Fibroblast of peridontal ligament (primary cell): ENCODE measurements around the gene MBOAT7.
A peak's percentile ranks its signal among the peaks of the same experiment; 100 is the strongest.
"Not testable (repeated sequence)": the region's sequence is repeated elsewhere in the genome, so short reads cannot be mapped to it uniquely, and the experiment has no call there.

ENCODE experiments used
- DNase-seq: peaks from one replicate; pipeline ENCODE4 v3.0.0-alpha.2; 2010; ENCODE audit errors: extremely low read depth

MBOAT7 gene

DNA sequence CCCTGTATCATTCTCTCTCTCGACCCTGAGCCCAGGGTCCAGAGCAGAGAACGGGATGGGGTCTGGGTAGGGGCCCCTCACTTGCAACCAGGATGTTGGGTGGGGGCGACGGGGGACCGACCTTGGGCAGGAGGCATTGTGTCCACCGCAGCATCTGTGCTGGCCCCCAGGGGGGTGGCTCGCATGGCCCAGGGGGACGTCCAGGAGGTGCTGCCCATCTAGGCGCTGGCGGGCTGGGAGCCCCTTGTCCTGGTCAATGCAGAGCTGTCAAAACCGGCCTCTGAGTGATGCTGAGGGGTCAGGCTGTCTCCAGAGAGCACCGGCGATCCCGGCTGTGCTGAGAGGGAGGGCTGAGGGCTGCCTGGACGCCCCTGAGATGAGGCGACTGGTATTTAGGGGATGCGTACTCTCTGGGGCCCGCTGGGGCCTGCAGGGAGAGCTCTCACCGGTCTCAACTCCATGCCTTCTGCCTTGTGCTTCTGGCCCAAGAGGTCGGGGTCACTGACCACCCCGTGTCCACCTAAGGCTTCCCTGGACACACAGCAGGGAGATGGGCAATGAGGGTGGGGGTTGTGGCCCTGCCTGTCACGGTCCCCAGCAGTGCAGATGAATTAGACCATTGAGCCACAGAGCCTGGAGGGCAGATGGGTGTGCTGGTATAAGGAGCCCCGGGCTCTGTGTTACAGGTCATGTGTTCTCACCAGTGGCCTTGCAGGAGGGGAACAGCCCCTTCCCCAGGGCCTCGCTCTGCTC is 19.9 kb upstream of the MBOAT7 start:
- no peak for DNase-seq

DNA sequence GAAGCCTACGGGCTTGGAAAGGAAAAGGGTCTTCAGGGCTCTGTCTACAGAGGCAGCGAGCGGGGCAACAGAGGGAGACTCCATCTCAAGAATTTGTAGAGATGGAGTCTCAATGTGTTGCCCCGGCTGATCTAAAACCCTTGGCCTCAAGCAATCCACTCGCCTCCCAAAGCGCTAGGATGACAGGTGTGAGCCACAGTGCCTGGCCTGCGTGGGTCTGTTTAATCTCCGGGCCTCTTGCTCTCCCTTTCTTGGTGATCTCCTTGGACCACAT is 19.3 kb upstream of the MBOAT7 start:
- DNase-seq, result no peak

DNA sequence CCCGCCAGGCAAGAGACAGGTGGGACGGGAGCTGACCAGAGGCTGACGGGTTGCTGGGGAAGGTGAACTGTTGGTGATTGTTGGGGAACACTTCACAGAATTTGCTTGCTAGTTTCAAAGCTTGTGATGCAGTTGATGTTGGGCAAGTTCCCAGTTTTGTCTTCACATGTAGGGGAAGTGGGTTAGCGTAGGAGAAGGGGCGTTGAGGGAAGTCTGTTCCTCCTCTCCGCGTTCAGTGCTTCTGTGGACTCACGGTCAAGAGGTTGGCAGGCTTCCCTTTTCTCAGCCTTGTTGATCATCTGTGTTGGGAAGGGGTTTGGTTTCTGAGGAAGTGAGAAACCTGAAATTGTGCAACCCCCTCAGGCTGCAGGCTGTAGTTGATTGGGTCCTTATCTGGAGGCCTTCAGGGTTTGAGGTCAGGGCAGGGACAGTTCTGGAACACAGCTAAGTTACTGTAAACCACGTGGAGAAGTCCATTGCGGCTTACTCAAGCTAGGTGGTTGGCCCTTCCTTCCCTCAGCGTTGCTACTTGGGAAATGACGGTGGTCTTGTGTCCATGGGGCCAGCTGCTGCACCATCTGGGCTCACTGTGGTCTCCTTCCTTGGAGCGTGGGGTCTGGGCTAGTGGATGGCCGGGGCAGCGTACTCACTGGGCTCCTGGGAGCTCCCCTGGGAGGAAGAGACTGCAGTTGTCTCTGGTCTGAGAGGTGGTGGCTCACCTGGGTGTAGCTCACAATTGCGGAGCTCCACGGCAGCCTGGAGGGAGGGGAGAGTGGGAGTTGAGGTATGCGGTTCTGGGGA is 18.8 kb upstream of the MBOAT7 start:
- peak; percentile 78 for DNase-seq

DNA sequence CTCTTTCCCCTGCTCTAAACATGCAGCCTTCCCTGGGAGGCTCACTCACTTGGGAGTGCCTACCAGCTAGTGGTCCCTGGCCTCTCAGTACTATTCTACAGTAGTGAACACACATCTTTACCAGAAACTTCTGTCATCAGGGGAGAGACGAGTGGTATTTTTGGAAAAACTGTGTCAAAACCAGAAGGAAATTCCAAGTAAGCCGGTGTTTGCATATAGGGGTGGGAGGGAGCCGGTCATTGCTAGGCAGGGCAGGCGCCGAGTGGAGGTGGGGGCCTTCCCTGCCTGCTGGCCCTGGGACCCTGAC is 18.2 kb upstream of the MBOAT7 start:
- DNase-seq, result no peak

DNA sequence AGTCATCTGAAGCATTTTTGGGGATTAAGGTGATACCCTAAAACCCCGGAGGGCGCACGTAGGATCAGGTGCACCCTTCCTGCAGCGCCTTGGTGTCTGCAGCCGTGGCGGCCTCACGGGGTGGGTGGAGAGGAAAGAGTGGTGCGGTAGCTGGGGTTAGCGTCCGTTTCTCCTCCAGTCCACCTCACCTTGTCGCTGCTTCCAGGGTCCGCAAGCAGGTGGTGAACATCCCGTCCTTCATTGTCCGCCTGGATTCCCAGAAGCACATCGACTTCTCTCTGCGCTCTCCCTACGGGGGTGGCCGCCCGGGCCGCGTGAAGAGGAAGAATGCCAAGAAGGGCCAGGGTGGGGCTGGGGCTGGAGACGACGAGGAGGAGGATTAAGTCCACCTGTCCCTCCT is 17.8 kb upstream of the MBOAT7 start:
- DNase-seq, result not testable (repeated sequence)

DNA sequence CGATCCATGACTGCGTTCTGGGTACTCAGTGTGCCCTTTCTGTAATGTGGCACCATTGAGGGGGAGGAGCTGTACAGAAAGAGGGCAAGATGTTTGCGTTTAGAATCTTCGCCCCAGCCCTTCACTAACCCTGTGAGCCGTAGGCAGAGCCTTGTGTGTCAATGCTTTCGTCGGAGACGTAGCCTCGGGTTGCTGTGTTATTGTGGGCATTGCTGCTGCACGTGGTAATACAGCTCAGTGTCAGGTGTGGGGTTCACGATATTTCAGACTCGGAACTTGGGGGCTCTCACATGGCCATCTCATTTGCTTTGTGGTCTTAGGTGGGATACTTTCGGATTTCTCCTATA is 17.4 kb upstream of the MBOAT7 start:
- DNase-seq, result no peak

DNA sequence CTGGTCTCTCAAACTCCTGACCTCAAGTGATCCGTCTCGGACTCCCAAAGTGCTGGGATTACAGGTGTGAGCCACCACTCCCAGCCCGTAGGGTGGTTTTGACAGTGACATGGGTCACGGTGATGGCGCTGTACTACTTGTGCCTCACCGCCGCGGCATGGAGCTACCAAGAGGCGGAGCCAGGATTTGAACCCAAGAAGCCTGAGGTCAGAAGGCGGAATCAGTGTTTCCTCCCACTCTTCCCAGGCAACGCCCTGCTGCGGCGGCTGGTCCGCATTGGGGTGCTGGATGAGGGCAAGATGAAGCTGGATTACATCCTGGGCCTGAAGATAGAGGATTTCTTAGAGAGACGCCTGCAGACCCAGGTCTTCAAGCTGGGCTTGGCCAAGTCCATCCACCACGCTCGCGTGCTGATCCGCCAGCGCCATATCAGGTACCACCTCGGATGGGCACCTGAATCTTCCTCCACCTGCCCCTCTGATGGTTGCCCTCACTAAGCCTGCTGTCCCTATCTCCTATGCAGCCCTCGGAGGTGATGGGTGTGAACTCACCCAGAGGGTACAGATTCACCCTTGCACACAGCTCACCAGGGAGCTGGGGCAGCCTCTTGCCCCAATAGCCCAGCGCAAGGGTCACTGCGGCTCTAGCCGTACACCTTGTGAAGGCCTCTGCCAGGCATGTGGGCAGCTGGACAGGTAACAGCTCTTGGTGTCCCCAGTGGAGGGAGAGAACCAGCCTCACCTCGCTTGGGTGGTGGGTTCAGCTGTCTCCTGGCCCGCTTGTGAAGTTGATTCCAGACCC is 16.9 kb upstream of the MBOAT7 start:
- no peak for DNase-seq

DNA sequence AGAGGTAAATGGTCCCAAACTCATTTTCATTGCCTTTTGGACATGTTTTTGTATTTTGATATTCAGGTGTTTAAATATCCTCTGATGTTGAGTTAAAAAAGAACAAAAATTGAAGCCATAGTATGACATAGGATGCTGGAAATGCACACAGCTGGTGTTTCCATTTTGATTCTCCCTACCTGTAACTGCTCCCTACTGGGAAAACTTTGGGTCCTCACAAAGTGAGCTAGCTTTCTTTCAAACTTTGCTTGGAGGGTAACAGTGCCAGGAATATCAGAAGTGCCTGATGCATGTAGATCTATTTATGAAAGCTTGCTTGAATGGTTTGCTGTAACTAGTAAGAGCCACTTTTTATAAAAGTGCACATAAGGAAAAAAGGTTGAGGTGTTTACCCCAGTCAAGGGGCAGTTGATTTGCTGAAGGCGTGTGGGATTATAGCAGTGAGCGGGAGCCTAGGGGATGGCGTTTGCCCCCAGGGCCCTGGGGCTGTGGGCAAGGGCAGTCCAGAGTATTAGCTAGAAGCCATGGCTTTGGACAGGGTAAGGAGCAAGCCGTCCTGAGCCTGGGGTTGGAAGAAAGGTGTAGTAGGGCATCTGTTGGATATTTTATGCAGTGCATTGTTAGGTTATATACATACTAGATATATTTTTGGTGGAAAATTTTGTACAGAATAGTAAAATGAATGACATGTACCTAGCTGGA is 15.5 kb upstream of the MBOAT7 start:
- no peak for DNase-seq

DNA sequence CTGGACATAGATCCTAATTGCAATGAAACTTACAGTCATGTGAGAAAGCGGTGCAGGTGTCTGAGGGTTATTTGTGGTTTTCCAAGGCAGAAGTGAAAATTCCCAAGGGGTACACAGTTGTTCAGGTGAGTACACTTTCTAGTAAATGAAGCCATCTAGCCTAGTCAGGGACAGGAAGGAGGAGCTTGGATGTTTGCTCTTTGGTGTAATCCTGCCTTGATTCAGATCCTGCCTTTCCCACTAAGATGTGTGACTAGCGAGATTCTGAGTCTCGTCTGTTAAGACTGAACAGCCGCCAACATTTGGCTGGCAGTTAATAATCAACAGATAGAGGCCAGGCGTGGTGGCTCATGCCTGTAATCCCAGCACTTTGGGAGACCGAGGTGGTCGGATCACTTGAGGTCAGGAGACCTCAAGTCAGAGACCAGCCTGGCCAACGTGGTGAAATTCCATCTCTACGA is 13.8 kb upstream of the MBOAT7 start:
- no peak for DNase-seq

DNA sequence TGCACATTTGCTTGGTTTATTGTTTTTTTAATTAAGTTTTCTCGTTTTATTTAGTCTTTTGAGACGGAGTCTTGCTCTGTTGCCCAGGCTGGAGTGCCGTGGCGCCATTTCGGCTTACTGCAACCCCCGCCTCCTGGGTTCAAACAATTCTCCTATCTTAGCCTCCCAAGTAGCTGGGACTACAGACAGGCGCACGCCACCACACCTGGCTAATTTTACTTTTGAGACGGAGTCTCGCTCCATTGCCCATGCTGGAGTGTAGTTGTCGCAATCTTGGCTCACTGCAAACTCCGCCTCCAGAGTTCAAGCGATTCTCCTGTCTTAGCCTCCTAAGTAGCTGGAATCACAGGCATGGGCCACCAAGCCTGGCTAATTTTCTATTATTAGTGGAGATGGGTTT is 12.6 kb upstream of the MBOAT7 start:
- DNase-seq, result no peak

DNA sequence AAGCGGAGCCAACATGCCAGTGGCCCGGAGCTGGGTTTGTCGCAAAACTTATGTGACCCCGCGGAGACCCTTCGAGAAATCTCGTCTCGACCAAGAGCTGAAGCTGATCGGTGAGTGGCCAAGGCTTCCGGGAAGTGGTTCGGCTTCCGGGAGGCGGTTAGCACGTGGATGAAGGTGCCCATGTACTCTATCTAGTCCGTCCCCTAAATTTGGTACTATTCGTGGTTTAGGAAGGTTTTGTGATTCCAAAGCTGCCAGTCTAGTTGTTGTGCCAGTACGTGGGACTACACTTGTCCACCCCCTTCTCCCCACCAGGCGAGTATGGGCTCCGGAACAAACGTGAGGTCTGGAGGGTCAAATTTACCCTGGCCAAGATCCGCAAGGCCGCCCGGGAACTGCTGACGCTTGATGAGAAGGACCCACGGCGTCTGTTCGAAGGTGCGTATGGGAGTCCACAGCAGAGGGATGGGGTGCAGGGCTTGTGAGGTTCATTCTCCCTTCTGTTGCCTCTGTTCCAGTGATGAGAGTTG is 11.9 kb upstream of the MBOAT7 start:
- peak; percentile 20 for DNase-seq

DNA sequence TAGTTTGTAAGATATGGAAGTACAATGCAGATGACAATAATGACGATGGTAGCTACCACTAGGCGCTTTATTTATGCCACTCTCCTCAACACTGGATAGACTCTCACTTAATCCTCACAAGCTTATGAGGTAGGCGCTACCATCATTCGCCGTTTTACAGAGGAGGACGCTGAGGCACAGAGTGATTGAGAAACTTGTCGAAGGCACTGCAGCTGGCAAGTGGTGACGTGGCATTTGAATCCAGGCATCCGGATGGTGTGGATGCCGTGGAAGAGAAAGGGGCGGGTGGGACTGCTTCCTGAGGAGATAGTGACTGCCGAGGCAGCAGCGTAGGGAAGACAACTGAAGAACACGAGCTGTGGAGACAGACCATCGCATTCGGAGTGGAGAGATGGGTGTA is 10.0 kb upstream of the MBOAT7 start:
- no peak for DNase-seq

DNA sequence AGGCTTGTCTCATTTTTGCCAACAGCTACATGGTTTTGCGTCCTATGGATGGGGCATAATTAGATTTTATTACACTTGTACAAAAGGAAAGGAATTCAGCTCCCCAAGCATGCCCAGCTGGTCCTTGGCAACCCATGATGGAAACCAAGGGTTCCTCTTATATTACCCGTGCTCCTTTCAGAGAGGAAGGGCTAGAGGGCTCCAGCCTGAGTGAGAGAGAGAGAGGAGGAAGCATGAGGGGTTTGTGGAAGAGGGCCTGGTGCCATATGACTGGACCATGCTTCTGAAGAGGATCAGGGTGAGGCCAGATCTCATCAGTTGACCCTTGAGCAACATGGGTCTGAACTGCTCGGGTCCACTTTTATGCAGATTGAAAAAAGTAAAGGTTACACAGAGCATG is 7.7 kb upstream of the MBOAT7 start:
- no peak for DNase-seq

DNA sequence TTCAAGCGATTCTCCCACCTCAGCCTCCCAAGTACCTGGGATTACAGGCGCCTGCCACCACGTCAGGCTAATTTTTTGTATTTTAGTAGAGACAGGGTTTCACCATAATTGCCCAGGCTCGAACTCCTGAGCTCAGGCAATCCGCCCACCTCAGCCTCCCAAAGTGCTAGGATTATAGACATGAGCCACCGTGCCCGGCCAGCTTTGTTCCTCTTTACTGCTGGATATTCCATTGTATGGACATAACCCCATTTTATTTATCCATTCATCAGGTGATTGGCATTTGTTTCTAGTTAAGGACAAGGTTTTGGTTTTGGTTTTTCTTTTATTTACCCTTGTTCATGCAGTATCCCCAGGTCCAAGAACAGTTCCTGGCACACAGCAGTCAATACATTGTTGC is 7.2 kb upstream of the MBOAT7 start:
- DNase-seq, result no peak

DNA sequence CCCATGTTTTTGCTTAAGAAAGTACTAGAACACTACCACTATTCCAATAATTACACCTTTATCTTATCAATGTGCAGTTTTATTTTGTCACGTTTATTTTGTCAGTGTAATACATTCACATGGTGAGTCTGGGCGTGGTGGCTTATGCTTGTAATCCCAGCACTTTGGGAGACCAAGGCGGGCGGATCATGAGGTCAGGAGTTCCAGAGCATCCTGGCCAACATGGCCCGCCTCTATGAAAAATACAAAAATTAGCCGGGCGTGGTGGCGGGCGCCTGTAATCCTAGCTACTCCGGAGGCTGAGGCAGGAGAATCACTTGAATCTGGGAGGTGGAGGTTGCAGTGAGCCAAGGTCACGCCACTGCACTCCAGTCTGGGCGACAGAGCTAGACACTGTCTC is 5.1 kb upstream of the MBOAT7 start:
- not testable (repeated sequence) for DNase-seq

DNA sequence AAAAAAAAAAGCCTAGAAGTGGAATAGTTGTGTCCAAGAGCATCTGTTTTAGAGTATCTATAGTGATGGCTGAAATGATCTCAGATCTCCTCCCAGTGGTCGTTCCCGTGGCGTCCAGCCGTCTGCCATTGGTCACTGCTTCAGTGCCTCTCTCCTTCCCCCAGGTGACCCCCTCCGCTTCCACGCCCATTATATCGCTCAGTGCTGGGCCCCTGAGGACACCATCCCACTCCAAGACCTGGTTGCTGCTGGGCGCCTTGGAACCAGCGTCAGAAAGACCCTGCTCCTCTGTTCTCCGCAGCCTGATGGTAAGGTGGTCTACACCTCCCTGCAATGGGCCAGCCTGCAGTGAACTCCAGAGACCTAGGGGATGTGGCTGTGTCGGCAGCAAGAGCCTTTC is 3.6 kb upstream of the MBOAT7 start:
- DNase-seq, result no peak

DNA sequence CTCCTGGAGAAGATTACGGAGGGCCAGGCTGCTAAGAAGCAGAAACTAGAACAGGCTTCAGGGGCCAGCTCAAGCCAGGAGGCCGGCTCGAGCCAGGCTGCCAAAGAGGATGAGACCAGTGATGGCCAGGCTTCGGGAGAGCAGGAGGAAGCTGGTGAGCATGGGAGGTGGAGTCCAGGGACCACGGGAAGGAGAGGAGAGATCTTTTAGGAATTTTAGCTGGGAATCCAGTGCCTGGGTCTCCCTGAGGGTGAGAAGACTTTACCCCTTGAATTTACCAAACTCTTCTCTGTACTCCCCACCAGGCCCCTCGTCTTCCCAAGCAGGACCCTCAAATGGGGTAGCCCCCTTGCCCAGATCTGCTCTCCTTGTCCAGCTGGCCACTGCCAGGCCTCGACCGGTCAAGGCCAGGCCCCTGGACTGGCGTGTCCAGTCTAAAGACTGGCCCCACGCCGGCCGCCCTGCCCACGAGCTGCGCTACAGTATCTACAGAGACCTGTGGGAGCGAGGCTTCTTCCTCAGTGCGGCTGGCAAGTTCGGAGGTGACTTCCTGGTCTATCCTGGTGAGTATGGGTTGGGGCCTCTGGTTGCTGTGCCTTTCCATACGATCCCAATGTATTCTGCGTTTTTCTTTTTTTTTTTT is 2.6 kb upstream of the MBOAT7 start:
- no peak for DNase-seq

DNA sequence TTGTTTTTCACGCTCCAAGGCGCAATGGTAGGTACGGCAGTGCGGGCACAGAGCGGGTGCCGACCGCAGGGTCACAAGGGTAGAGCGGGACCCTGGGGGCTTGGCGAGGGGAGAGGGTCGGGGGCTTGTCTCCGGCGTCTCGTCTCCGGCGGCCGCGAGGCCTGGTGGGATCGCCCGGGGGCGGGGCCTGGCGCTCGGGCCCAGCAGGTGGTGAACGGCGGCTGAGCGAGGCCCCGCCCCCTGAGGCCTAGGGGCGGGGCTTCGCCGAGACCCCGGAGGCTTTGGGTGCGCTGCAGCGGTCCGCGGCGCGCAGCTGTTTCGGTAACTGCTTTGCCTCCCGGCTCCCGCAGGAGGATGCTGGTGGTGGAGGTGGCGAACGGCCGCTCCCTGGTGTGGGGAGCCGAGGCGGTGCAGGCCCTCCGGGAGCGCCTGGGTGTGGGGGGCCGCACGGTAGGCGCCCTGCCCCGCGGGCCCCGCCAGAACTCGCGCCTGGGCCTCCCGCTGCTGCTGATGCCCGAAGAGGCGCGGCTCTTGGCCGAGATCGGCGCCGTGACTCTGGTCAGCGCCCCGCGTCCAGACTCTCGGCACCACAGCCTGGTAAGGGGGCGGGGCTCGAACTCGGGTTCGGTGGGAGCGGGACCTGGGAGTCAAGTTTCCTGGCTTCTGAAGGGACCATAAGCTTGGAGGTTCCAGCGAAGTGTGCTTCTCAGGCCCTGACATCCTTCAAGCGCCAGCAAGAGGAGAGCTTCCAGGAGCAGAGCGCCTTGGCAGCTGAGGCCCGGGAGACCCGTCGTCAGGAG is 1.8 kb upstream of the MBOAT7 start, which contains the start of gene TSEN34:
Gene TSEN34 (plus strand): TSS at position 298 of the 800 bp plus-strand sequence. CDS start 57 bp downstream, at position 355.
- peak; percentile 30 for DNase-seq

DNA sequence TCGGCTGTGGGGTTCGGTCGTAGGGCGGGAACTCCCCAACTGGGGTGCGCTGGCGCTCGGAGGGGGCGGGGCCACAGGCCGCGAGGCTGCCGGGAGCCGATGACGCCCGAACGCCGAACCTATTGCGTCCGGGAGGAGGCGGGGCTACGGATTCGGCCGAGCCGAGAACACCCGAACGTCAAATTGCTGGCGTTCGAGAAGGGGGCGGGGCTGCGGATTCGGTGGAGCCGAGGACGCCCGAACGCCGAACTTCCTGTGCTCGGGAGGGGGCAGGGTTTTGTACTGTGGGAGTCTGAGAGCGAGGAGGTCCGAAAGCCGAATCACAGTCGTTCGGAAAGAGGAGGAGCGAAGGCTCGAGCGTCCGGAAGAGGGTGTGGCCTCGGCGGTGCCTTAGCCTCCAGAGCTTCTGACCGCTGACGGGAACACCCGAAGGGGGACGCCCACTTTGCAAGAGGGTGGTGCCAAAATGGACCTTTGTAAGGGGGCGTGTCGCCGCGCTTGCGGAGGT is 1.2 kb upstream of the MBOAT7 start:
- peak; percentile 99 for DNase-seq

DNA sequence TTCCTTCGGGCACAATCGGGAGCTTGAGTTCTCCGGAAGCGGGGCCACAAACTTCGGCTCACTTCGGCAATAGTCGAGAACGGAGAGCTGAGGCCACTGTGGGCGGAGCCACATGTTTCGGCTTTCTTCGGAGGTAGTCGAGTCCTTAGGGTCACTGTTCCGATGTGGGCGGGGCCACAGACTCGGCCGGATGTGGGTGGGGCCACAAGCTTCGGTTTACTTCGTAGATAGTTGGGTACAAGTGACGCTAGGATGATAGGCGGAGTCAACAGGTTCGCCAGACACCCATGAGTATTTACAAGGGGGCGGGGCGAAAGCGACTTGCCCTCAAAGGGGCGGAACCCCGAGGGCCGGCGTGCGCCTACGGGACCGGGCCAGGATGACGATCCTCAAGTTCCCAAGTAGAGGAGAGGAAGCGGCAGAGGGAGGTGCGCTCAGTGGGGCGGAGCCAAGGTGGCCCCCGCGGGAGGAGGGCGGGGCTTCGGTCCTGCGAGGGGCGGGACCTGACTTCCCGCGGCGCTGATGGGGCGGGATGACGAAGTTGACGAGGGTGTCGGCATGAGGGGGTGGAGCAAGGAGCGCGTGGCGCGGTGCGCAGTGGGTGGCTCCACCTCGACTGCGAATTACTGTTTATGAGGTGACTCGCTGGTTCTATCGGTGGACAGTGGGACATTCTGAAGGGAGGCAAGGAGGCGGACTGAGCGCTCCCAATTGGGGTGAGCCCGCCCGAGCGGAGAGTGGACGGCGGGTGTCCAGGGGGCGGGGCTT is 539 bp upstream of the MBOAT7 start:
- peak; percentile 100 for DNase-seq
